Measurements from ENCODE around the gene RTBDN.
A peak's percentile ranks its signal among the peaks of the same experiment; 100 is the strongest.
"Not testable (repeated sequence)": the region's sequence is repeated elsewhere in the genome, so short reads cannot be mapped to it uniquely, and the experiment has no call there.

The RTBDN gene

GRCh38 chr19:12840091-12841079, 6.0 kb upstream of the RTBDN start:
- Mint-ChIP-seq H3K27me3 (ENCODE audit: low read depth) (peaks cover 63% of the 10 kb centered on the region), H3K27ac (no peak overlapping the region), H3K4me3 (peak overlapping the region; percentile 53), H3K9me3 (no peaks in the 10 kb centered on the region), H3K36me3 (ENCODE audit: low read depth) (no peaks in the 10 kb centered on the region), H3K4me1 (ENCODE audit: low read depth) (peaks cover 23% of the 10 kb centered on the region)

DNA sequence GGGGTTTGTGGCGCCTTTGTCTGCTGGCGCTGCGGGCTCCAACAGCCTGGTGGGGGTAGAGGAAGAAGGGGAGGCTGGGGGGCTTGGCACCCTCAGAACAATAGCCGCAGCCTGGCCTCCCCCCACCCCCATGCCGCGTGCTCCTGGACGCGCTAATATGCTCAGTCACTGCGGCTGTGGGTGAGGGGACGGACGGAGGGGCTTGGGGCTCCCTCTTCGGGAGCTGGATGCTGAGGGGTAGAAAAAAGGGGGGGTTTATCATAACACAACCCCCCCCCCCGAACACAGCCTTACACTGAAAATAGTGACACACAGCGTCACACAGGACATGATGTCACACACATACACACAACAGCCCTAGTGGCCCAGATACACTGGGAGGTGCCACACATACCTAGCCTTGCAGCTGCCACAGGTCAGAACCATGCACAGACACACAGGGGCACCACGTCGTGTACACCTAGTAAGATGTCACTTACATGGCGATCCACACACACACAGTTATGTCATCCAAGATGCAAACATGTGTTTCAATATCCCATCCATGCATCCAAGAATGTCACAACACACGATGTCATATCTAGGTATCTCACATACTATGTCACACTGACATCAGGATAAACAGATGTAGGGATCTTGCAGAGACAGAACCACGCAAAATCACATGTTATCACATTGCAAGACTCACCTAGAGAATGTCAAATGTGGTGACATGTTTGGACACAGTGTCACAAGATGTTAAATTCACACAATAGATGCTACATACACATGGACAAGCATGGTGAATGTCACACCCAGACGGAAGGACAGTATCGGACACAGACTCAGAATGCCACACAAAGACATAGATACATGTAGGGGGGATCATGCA, 4.7 kb upstream of the RTBDN start:
- Mint-ChIP-seq H3K27ac (peak overlapping the region; percentile 23), H3K36me3 (ENCODE audit: low read depth) (no peaks in the 10 kb centered on the region), H3K4me3 (peak overlapping the region; percentile 60), H3K9me3 (no peaks in the 10 kb centered on the region), H3K4me1 (ENCODE audit: low read depth) (peaks cover 26% of the 10 kb centered on the region), H3K27me3 (ENCODE audit: low read depth) (peaks cover 69% of the 10 kb centered on the region)

GRCh38 chr19:12838182-12838885, 4.0 kb upstream of the RTBDN start, which contains the start of gene MAST1:
Gene MAST1 (plus strand): TSS chr19:12838515. CDS start chr19:12838573, 58 bp downstream.
- Mint-ChIP-seq H3K9me3 (no peaks in the 10 kb centered on the region), H3K27ac (no peak within 1 kb of the TSS), H3K27me3 (ENCODE audit: low read depth) (peaks cover 70% of the 10 kb centered on the region), H3K4me3 (peak within 1 kb of the TSS; percentile 60), H3K36me3 (ENCODE audit: low read depth) (no peaks in the 10 kb centered on the region), H3K4me1 (ENCODE audit: low read depth) (peaks cover 27% of the 10 kb centered on the region)

DNA sequence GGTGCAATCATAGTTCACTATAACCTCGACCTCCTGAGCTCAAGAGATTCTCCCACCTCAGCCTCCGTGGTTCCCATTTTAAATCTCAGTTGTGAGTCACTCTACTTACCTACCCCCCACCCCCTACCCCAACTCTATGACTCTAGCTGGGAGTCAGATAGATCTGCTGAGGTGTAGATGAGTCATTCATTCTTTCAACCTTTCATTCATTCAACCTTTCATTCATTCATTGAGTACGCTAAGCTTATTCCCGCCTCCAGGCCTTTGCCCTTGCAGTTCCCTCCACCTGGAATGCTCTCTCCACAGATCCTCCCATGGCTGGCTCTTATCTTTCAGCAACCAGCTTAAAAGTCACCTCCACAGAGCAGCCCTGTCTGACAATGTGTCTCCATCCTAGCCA, 2.8 kb upstream of the RTBDN start:
- Mint-ChIP-seq H3K4me1 (ENCODE audit: low read depth) (peaks cover 32% of the 10 kb centered on the region), H3K9me3 (no peaks in the 10 kb centered on the region), H3K27ac (no peak overlapping the region), H3K4me3 (no peak overlapping the region), H3K27me3 (ENCODE audit: low read depth) (peaks cover 78% of the 10 kb centered on the region), H3K36me3 (ENCODE audit: low read depth) (no peaks in the 10 kb centered on the region)

DNA sequence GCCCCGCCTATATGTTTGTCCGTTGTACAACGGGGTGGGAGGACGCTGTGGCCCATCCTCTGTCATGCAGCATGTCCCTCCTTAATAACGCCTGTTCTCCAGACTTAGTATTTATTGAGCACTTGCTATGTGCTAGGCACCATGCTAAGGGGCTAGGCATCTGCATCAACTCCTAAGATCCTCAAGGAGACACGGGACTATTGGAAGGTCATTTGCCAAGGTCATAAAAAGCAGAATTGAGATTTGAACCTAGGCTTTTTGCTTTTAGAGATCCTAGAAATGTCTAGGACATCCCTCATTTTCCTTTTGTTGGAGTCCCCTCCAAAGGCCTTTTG, 2.1 kb upstream of the RTBDN start:
- Mint-ChIP-seq H3K36me3 (ENCODE audit: low read depth) (no peaks in the 10 kb centered on the region), H3K27ac (no peak overlapping the region), H3K9me3 (no peaks in the 10 kb centered on the region), H3K4me1 (ENCODE audit: low read depth) (peaks cover 30% of the 10 kb centered on the region), H3K27me3 (ENCODE audit: low read depth) (peaks cover 79% of the 10 kb centered on the region), H3K4me3 (no peak overlapping the region)

- Mint-ChIP-seq H3K36me3 (ENCODE audit: low read depth) (no peaks in the 10 kb centered on the region), H3K27ac (peak overlapping the region; percentile 23), H3K4me1 (ENCODE audit: low read depth) (peaks cover 21% of the 10 kb centered on the region), H3K4me3 (no peak overlapping the region), H3K27me3 (ENCODE audit: low read depth) (peaks cover 78% of the 10 kb centered on the region), H3K9me3 (no peaks in the 10 kb centered on the region)
These were observed 788 bp upstream of the RTBDN start for GRCh38 chr19:12834976-12835757.

- Mint-ChIP-seq H3K4me3 (peak overlapping the region; percentile 61), H3K36me3 (ENCODE audit: low read depth) (no peaks in the 10 kb centered on the region), H3K9me3 (no peaks in the 10 kb centered on the region), H3K27ac (peak overlapping the region; percentile 23), H3K4me1 (ENCODE audit: low read depth) (peaks cover 14% of the 10 kb centered on the region), H3K27me3 (ENCODE audit: low read depth) (peaks cover 75% of the 10 kb centered on the region)
These were observed 427 bp downstream of the RTBDN start for GRCh38 chr19:12833738-12834565.

GRCh38 chr19:12833418-12833737, 1.0 kb downstream of the RTBDN start:
- Mint-ChIP-seq H3K27ac (no peak overlapping the region), H3K4me3 (peak overlapping the region; percentile 18), H3K4me1 (ENCODE audit: low read depth) (peaks cover 14% of the 10 kb centered on the region), H3K27me3 (ENCODE audit: low read depth) (peaks cover 74% of the 10 kb centered on the region), H3K9me3 (no peaks in the 10 kb centered on the region), H3K36me3 (ENCODE audit: low read depth) (no peaks in the 10 kb centered on the region)

DNA sequence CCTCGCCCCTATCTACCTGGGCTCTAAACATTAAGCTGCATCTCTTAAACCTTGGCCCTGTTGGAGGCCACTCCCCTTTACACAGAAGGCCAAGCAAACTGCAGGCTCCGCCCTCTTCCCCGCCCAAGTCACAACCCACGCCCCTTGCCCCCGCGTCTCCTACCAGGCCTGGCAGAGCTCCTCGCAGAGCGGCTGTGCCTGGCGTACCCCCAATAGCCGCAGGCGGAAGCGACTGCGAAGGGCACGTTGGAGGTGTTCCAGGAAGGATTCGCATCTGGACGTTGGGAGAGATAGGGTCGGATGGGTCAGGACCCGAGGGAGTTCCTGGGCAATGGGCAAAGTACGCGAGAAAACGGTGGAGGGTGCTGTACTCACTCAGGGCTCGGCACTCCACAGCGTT, 5.9 kb downstream of the RTBDN start:
- Mint-ChIP-seq H3K27me3 (ENCODE audit: low read depth) (peaks cover 51% of the 10 kb centered on the region), H3K27ac (no peak overlapping the region), H3K4me3 (no peak overlapping the region), H3K9me3 (no peaks in the 10 kb centered on the region), H3K36me3 (ENCODE audit: low read depth) (no peaks in the 10 kb centered on the region), H3K4me1 (ENCODE audit: low read depth) (peaks cover 15% of the 10 kb centered on the region)

- Mint-ChIP-seq H3K4me3 (peak overlapping the region; percentile 41), H3K9me3 (no peaks in the 10 kb centered on the region), H3K27ac (no peak overlapping the region), H3K27me3 (ENCODE audit: low read depth) (peaks cover 27% of the 10 kb centered on the region), H3K36me3 (ENCODE audit: low read depth) (no peaks in the 10 kb centered on the region), H3K4me1 (ENCODE audit: low read depth) (peaks cover 7% of the 10 kb centered on the region)
These were observed 8.9 kb downstream of the RTBDN start for GRCh38 chr19:12825254-12826131.

DNA sequence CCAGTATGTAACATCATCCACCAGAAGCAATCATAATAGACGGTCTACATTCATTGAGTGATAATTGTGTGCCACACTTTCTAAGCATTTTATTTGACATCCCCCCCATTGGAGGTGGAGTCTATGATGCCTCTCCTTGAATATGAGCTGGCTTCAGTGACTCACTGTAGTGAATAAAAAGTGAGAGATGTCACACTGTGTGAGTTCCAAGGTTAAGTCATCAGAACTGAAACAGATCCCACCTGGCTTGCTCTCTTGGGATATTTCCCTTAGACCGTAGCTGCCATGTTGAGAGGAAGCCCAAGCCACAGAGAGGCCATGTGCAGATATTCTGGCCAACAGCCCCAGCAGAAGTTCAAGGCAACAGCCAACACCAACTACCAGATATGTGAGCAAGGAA, 12.6 kb downstream of the RTBDN start:
- no peaks in the 10 kb centered on the region for H3K9me3 Mint-ChIP-seq
- peaks cover 7% of the 10 kb centered on the region for H3K4me1 Mint-ChIP-seq (ENCODE audit: low read depth)
- H3K36me3 Mint-ChIP-seq (ENCODE audit: low read depth), result no peaks in the 10 kb centered on the region
- peaks cover 14% of the 10 kb centered on the region for H3K27me3 Mint-ChIP-seq (ENCODE audit: low read depth)
- H3K27ac Mint-ChIP-seq, result no peak overlapping the region
- no peak overlapping the region for H3K4me3 Mint-ChIP-seq

GRCh38 chr19:12817810-12818209, 16.6 kb downstream of the RTBDN start:
- not testable (repeated sequence) for H3K27ac Mint-ChIP-seq; H3K36me3 Mint-ChIP-seq (ENCODE audit: low read depth); H3K27me3 Mint-ChIP-seq (ENCODE audit: low read depth); H3K9me3 Mint-ChIP-seq; H3K4me1 Mint-ChIP-seq (ENCODE audit: low read depth); H3K4me3 Mint-ChIP-seq

Measured in T-helper 1 cell treated with Interleukin-12 subunit alpha and Interleukin-12 subunit beta and Interleukin-4 antibody, amounts not matched to agents 30 μg/mL and 1 μg/mL, for 36 hours (primary cell).